Cardiac septum (tissue), 1 donor: ENCODE results near the gene CLSTN1. TPM values are rescaled to one million over a fixed set of nuclear protein-coding genes. Genes with fewer than 3 reads are reported as not detected.
"Not testable (repeated sequence)": the region's sequence is repeated elsewhere in the genome, so short reads cannot be mapped to it uniquely, and the experiment has no call there.

Experiments
- DNase-seq: peaks from one replicate; pipeline ENCODE4 v3.0.0-alpha.2; 2020; ENCODE audit warnings: low spot score
- intact Hi-C: fragments of 100-400 bp; cut with DNase I; formaldehyde crosslinking; loops from one replicate; pipeline ENCODE4 v1.14.0; 2022
- total RNA-seq: library from RNA; stranded (reverse); fragmentation: NEBNext Ultra II Directional; extraction: Animal tissue kit (Norgen Biotek cat#: 25700); gene quantifications from one replicate; pipeline ENCODE4 v1.2.1, GENCODE V29; 2021
- donor health status: DM: no; HTN: no; CAD: no.

CLSTN1 gene
- total RNA-seq, 1 donor from 2014 or later, result 59.1 TPM

DNA sequence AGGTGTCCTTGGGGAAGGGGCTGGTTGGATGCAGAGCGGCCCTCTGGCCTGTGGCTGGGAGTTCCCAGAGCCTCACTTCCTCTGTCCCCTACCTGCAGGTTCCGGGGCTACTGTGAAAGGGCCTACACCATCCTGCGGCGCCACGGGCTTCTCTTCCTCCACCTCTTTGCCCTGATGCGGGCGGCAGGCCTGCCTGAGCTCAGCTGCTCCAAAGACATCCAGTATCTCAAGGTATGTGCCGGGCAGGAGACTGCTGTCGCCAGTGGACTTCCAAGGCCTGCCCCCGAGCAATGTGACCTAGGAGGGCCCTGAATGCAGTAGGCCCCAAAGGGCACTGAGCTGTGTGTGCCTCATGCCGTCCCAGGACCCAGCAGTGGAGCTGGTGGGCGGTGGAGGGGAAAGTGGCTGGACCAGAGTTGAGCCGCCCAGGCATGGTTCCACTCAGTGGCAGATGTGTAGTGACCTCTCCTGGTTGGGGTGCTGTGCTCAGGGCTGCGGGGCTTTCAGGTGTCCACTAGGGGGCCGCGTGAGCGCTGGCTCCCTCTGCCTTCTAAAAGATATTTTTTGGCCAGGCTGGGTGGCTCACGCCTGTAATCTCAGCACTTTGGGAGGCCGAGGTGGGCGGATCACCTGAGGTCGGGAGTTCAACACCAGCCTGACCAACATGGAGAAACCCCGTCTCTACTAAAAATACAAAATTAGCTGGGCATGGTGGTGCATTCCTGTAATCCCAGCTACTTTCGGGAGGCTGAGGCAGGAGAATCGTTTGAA, 98.9 kb downstream of the CLSTN1 start:
- intact Hi-C loops, result loop anchor here (5.0 kb wide), 1 partner anchor 142 kb away; no protein-coding TSS in a partner anchor
- DNase-seq, result no peak

DNA sequence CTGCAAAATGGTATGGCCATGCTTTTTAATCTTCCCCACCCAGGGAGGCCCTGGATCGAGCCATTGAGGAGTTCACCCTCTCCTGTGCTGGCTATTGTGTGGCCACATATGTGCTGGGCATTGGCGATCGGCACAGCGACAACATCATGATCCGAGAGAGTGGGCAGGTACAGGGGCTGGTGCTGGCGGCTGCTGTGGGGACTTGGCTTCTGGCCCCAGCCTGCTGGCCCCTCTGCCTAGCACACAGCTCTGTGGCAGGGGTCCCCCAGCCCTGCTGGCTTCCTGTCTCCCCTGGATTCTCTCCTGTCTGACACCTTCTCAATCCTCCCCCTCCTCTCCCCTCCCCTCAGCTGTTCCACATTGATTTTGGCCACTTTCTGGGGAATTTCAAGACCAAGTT, 99.8 kb downstream of the CLSTN1 start:
- no peak for DNase-seq
- intact Hi-C loops, result loop anchor here (5.0 kb wide), 1 partner anchor 143 kb away; no protein-coding TSS in a partner anchor

DNA sequence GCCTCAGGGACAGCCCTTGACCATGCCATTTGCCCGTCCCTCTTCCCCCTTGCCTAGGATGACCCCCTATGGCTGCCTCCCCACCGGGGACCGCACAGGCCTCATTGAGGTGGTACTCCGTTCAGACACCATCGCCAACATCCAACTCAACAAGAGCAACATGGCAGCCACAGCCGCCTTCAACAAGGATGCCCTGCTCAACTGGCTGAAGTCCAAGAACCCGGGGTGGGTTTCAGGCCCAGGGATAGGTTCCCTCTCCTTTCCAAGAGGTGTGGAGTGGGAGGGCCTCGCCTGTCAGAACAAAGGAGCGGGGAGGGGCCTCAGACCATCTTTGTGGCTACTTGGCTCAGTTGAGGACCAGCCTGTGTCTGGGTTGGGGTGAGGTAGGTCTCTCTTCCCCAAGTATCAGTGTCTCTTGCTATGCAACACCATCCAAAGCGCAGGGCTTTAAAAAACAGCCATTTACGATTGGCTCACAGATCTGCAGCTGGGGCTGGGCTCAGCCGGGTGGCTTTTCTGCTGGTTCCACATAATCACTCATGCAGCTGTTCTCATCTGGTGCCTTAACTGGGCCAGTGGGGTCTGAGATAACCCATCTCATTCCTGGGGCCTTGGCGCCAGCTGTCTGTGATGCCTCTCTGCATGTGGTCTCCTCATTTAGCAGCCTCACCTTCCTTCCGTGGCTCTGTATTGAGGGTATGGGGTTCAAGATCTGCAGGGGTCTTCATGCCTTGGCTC, 100.5 kb downstream of the CLSTN1 start:
- intact Hi-C loops, result loop anchor here (5.0 kb wide), 1 partner anchor 144 kb away; no protein-coding TSS in a partner anchor
- no peak for DNase-seq

DNA sequence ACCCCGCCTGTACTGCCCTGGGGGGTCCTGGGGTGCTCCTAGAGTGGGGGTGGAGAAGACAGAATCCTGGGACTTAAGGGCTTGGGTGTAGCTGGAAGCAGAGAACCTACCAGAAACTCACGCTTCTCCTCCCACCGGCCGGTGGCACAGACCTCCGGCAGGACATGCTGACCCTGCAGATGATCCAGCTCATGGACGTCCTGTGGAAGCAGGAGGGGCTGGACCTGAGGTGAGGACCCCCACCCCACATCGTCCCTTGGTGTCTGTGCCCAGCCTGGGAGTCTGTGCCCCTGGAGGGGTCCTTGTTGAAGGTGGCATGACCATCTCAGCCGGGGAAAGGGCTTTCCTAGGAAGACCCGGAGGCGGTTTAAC, 101.4 kb downstream of the CLSTN1 start:
- intact Hi-C loops, result loop anchor here (5.0 kb wide), 1 partner anchor 145 kb away; no protein-coding TSS in a partner anchor
- DNase-seq, result no peak

DNA sequence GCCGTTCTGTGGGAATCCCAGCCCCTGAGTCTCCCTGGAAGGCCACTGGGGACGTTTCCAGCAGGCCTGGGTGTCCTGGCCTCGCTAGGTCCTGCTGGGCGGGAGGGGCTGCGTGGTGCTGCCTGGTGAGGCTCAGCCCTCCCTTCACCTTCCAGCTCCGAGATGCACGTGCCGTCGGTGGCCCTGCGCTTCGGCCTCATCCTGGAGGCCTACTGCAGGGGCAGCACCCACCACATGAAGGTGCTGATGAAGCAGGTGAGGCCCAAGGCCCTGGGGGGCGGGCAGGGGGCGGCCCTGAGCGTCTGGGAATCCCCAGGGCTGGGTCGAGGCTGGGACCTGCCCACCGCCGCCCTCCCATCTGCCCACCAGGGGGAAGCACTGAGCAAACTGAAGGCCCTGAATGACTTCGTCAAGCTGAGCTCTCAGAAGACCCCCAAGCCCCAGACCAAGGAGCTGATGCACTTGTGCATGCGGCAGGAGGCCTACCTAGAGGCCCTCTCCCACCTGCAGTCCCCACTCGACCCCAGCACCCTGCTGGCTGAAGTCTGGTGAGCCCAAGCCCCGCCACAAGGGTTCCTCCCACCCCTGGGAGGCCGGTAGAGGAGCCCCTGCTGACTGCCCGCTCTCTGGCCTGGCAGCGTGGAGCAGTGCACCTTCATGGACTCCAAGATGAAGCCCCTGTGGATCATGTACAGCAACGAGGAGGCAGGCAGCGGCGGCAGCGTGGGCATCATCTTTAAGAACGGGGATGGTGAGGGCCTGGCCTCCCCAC, 102.0 kb downstream of the CLSTN1 start:
- intact Hi-C loops, result loop anchor here (5.0 kb wide), 1 partner anchor 146 kb away; no protein-coding TSS in a partner anchor
- DNase-seq, result no peak

DNA sequence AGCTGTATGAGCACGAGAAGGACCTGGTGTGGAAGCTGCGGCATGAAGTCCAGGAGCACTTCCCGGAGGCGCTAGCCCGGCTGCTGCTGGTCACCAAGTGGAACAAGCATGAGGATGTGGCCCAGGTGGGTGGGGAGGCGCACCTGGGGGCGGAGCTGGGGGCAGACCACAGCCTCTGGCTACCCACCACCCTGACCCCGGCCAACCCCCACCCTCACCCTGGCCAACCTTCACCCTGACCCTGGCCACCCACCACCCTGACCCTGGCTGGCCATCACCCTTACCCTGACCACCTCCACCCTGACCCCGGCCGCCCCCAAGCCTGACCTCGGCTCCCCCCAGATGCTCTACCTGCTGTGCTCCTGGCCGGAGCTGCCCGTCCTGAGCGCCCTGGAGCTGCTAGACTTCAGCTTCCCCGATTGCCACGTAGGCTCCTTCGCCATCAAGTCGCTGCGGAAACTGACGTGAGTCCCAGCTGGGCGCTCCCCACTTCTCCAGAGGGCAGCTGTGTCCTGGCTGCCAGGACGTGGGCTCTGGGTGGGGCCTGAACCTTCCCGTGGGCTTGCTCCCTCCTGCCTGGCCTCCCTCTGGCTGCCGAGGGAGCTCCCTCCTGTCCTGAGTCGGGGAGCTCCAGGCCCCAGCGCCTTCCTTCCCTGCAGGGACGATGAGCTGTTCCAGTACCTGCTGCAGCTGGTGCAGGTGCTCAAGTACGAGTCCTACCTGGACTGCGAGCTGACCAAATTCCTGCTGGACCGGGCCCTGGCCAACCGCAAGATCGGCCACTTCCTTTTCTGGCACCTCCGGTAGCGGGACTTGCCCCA, 102.8 kb downstream of the CLSTN1 start:
- DNase-seq, result no peak
- intact Hi-C loops, result loop anchor here (5.0 kb wide), 1 partner anchor 146 kb away; no protein-coding TSS in a partner anchor

DNA sequence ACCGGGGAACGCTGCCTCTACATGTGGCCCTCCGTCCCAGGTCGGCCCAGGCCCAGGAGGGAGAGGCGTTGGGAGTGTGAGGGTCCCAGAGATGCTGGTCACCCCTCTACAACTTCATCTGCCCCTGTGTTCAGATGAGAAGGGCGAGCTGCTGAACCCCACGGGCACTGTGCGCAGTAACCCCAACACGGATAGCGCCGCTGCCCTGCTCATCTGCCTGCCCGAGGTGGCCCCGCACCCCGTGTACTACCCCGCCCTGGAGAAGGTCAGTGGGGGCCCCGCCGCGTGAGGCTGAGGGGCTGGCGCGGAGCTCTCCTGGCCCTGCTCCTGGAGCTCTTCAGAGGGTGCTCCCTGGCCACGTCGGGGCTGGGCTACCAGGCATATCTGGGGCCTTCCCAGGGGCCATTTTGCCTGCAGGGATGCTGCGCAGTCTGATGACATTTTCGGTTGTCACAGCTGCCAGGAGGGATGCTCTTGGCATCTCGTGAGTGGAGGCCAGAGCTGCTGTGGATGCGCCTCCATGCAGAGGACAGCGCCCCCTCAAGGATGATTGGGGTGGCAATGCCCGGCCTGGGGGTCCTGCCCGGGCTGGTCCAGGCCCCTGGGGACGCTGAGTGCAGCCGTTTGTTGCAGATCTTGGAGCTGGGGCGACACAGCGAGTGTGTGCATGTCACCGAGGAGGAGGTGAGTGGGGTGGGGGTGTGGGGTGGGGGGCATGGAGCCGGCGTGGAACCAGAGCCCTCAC, 103.6 kb downstream of the CLSTN1 start:
- intact Hi-C loops, result loop anchor here (5.0 kb wide), 1 partner anchor 147 kb away; no protein-coding TSS in a partner anchor
- no peak for DNase-seq

DNA sequence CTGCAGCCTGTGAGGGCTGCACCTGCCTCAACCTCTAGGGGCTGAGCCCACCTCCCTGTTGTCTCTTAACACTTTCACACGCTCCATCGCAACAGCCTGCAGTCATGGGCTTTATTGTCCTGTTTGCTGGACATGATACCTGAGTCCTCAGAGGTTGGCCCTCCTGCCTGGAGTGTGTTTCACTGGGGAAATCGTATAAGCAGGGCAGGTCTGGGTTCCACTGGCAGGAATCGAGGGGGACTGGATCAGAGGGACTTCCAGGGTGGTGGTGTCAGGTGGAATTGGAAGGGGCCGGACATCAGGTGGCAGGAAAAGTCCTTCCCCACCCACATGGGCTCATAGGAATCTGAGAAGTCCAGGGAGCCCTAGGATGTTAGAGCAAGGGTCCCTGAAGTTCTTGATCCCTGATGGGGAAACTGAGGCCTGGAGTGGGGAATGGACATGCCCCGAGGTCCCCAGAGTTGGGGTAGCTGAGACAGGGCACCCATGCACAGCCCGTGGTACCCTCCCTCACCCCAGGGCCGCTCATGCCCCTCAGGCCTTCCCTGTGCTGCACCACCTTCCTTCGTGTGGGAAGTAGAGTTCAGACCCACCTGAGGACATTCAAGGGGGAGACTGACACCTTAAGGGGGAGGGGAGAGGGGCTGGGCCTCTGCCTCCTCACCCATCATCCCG, 105.6 kb downstream of the CLSTN1 start:
- intact Hi-C loops, result no loop called here
- no peak for DNase-seq

DNA sequence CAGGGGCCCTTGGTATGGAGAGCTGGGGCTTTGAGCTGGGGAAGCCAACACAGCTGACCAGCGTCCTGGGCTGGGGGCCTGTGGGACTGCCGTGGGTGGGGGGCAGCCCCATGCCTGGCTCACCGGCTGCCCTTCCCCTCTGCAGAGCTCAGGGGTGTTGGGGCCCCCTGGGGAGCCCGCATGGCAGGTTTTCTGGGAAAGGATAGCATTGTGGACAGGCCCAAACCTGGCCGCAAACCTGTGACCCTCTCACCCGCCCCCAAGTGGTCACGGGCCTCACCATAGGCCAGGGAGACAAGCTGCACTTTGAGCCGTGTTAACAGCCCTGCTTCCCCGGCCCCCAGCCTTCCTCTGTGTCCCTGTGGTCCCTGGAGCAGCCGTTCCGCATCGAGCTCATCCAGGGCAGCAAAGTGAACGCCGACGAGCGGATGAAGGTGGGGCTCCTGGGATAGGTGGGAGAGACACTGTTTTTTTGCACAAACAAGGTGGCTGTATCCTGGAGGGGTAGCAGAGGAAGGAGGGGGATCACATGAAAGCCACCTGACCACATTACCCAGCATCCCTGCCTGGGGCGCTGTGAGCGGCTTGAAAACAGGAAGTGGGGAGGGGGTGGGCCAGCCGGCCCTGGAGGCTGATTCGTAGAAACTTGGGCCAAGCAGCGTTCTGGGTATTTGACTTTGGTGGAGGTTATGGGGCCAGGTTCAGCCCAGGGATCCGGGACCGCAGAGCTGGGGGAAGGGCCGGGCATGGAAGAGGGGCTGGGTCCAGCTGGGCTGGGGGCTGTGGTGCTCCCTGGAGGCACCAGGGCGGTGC, 106.4 kb downstream of the CLSTN1 start:
- intact Hi-C loops, result no loop called here

DNA sequence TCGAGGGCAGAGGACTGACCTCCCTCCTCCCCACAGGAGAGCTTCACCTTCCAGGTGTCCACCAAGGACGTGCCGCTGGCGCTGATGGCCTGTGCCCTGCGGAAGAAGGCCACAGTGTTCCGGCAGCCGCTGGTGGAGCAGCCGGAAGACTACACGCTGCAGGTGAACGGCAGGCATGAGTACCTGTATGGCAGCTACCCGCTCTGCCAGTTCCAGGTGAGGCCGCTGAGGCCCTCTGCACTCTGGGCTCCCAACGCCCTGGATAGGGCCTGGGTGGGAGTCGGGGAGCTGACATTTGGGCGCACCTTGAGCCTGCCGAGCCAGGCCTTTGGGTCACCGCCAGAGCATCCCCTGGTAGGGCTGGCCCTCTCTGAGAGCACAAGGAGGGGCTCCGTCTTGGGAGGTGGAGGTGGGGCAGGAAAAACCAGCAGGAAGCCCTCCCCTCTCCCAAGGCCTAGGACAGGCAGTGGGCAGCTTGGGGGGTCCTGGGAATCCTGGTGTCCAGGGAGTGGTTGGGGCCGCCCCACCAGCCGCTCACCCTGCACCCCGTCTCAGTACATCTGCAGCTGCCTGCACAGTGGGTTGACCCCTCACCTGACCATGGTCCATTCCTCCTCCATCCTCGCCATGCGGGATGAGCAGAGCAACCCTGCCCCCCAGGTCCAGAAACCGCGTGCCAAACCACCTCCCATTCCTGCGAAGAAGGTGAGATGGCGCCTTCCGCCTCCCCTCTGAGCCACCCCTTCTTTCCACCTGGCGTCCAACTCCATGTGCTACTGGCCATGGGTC, 107.2 kb downstream of the CLSTN1 start:
- DNase-seq, result no peak
- intact Hi-C loops, result no loop called here

More for the DNA sequence above, 106.4 kb downstream of the CLSTN1 start:
- DNase-seq, result no peak

DNA sequence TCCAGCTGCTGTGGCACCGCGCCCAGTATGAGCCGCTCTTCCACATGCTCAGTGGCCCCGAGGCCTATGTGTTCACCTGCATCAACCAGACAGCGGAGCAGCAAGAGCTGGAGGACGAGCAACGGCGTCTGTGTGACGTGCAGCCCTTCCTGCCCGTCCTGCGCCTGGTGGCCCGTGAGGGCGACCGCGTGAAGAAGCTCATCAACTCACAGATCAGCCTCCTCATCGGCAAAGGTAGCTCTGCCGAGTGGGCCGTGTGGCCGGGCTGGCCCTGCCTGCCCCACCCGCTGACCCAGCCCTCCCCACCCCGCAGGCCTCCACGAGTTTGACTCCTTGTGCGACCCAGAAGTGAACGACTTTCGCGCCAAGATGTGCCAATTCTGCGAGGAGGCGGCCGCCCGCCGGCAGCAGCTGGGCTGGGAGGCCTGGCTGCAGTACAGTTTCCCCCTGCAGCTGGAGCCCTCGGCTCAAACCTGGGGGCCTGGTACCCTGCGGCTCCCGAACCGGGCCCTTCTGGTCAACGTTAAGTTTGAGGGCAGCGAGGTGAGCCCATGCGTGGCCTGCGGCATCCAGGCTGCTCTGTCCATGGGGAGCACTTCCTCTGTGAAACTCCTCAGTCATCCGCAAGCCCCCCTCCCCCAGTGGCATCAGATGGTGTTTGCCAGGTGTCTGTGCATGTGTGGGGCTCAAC, 108.1 kb downstream of the CLSTN1 start:
- intact Hi-C loops, result no loop called here
- DNase-seq, result no peak

DNA sequence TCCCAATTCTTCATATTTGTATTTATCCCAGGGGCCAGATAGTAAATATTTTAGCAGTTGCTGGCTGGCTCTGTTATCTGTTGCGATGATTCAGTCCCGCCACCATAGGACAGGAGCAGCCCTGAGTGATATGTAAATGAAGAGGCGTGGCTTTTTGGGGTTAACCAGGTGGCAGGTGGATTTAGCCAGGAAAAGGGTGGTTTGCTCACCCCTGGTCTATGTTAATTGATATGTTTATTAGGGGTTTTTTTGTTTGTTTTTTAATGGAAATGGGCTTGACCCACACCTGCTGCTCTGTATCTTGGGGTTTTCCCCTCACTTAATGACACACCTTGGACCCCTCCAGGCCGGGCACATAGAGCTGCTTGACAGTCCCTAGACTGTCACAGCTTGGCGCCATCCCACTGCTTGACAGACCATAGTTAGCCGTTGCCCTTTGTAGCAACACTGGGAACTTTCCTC, 109.5 kb downstream of the CLSTN1 start:
- intact Hi-C loops, result no loop called here
- DNase-seq, result no peak

DNA sequence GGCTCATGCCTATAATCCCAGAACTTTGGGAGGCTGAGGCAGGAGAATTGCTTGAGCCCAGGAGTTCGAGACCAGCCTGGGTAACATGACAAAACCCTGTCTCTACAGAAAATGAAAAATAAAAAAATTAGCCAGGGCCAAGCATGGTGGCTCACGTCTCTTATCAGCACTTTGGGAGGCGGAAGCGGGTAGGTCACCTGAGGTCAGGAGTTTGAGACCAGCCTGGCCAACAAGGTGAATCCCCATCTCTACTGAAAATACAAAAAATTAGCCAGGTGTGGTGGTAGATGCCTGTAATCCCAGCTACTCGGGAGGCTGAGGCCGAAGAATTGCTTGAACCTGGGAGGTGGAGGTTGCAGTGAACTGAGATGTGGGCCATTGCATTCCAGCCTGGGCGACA, 111.0 kb downstream of the CLSTN1 start:
- intact Hi-C loops, DNase-seq: not testable (repeated sequence)

DNA sequence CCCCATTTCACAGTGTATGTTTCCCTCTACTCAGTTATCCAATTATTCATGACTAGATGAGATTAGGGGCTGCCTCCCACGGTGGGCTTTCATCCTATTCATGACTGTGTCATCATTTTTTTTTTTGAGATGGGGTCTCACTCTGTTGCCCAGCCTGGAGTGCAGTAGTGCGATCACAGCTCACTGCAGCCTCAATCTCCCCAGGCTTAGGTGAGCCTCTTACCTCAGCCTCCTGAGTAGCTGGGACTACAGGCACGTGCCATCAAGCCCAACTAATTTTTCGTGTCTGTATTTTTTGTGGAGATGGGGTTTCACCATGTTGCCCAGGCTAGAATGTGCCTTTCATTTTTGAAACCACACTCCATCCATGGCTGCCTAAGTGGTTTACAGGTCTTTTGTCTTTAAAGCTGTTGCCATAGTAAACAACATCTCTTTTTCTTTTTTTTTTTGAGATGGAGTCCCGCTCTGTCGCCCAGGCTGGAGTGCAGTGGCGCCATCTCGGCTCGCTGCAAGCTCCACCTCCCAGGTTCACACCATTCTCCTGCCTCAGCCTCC, 112.2 kb downstream of the CLSTN1 start:
- no peak for DNase-seq
- intact Hi-C loops, result no loop called here

DNA sequence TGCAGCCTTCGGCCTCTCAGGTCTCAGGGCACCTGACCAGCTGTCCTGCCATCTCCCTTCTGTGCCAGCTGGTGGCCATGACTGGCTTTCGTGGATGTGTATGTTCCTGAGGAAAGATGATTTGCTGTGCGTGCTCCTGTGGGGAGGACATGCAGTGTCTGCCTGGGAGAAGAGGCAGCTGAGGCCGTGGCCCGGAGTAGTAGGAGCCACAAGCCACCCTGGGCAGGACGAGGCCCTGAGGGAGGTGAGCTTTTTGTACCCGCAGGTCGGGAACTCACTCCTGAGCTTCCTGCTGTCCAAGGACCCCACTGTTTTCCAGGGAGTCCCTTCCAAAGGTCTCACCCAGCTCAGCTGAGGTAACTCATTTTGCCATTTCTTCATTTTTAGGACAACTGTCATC, 113.7 kb downstream of the CLSTN1 start:
- no peak for DNase-seq
- intact Hi-C loops, result no loop called here
